Thoracic aorta (tissue), 2 donors: ENCODE measurements around the gene IGSF10. TPM values are rescaled to one million over a fixed set of nuclear protein-coding genes. Genes with fewer than 3 reads are reported as not detected.

Source experiments
- ATAC-seq: fragments of 150-250 bp; one replicate; pipeline ENCODE4 v1.8.0; 2017; ENCODE audit warnings: low read depth; ENCODE audit not compliant: insufficient number of reproducible peaks, low FRiP score
- DNase-seq: peaks from one replicate; pipeline ENCODE4 v3.0.0-alpha.2; 2020; ENCODE audit warnings: low spot score
- H3K27ac ChIP-seq, 2 donors: fragments of 200-600 bp; sonication (generic); 1 replicate in 1 of 2; 2 replicates in 1 of 2; pipeline ENCODE4 v1.5.1; 2016; ENCODE audit warnings: mild to moderate bottlenecking in 2 of 2, moderate library complexity in 2 of 2
- H3K27me3 ChIP-seq: fragments of 200-600 bp; sonication (generic); replicated peaks from 2 replicates; pipeline ENCODE4 v1.6.0; 2016; ENCODE audit warnings: mild to moderate bottlenecking; ENCODE audit not compliant: insufficient read depth
- H3K36me3 ChIP-seq: fragments of 200-600 bp; sonication (generic); one replicate; pipeline ENCODE4 v1.5.1; 2016
- H3K4me1 ChIP-seq, 2 donors: fragments of 200-600 bp; sonication (generic); 1 replicate in 1 of 2; 2 replicates in 1 of 2; pipeline versions ENCODE4 v1.5.1 to v1.6.0; 2016; ENCODE audit warnings: low read depth in 2 of 2, mild to moderate bottlenecking in 1 of 2; ENCODE audit not compliant: control insufficient read depth in 1 of 2
- H3K4me3 ChIP-seq: fragments of 200-600 bp; sonication (generic); 2 replicates; pipeline ENCODE4 v1.5.1; 2016; ENCODE audit warnings: mild to moderate bottlenecking
- H3K9me3 ChIP-seq: fragments of 200-600 bp; sonication (generic); 2 replicates; pipeline ENCODE4 v1.5.1; 2016
- total RNA-seq, 2 donors: library from RNA; depleted of rRNA; stranded (reverse); fragments of >200 nt; gene quantifications; one replicate each; pipeline versions ENCODE4 v1.1.0 to v1.2.3, GENCODE V29; 2016
- TF ChIP-seq, protein P1 (sequence below): fragments of 200-600 bp; sonication (generic); IDR thresholded peaks from one replicate; pipeline ENCODE4 v1.5.1; 2019; ENCODE audit warnings: antibody characterized with exemption

The IGSF10 gene
- total RNA-seq, 2 donors from 2014 or later, result 5.3 to 34.6 TPM

DNA sequence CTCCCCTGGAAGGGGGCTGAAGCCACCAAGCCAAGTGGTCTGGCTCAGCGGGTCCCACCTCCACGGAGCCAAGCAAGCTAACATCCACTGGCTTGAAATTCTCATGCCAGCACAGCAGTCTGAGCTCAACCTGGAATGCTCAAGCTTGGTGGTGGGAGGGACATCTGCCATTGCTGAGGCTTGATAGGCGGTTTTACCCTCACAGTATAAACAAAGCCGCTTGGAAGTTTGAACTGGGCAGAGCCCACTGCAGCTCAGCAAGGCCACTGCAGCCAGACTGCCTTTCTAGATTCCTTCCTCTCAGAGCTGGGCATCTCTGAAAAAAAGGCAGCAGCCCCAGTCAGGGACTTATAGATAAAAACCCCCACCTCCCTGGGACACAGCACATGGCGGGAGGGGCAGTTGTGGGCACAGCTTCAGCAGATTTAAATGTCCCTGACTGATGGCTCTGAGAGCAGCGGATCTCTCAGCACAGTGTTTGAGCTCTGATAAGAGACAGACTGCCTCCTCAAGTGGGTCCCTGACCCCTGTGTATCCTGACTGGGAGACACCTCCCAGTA, 23.2 kb upstream of the IGSF10 start:
- H3K36me3 ChIP-seq, result no peaks in the 10 kb centered on the region
- H3K4me1 ChIP-seq, result no peaks in the 10 kb centered on the region
- ATAC-seq (no peak), DNase-seq (no peak)
- TF ChIP-seq, protein P1, sequence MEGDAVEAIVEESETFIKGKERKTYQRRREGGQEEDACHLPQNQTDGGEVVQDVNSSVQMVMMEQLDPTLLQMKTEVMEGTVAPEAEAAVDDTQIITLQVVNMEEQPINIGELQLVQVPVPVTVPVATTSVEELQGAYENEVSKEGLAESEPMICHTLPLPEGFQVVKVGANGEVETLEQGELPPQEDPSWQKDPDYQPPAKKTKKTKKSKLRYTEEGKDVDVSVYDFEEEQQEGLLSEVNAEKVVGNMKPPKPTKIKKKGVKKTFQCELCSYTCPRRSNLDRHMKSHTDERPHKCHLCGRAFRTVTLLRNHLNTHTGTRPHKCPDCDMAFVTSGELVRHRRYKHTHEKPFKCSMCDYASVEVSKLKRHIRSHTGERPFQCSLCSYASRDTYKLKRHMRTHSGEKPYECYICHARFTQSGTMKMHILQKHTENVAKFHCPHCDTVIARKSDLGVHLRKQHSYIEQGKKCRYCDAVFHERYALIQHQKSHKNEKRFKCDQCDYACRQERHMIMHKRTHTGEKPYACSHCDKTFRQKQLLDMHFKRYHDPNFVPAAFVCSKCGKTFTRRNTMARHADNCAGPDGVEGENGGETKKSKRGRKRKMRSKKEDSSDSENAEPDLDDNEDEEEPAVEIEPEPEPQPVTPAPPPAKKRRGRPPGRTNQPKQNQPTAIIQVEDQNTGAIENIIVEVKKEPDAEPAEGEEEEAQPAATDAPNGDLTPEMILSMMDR, result no peak
- peaks cover 11% of the 10 kb centered on the region for H3K9me3 ChIP-seq
- no peak overlapping the region for H3K4me3 ChIP-seq
- H3K27ac ChIP-seq, result no peak overlapping the region
- H3K27me3 ChIP-seq, result no peaks in the 10 kb centered on the region

DNA sequence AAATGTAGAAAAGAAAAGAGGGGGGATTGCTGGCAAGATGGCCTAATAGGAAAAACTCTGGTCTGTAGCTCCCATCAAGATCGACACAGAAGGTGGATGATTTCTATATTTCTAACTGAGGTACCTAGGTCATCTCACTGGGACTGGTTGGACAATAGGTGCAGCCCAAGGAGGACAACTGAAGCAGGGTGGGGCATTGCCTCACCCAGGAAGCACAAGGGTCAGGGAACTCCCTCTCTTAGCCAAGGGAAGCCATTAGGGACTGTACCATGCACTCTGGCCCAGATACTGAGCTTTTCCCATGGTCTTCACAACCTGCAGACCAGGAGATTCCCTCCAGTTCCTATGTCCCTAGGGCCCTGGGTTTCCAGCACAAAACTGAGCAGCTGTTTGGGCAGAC, 22.6 kb upstream of the IGSF10 start:
- Histone ChIP-seq H3K9me3 (peaks cover 11% of the 10 kb centered on the region), H3K27me3 (no peaks in the 10 kb centered on the region), H3K27ac (no peak overlapping the region), H3K36me3 (no peaks in the 10 kb centered on the region), H3K4me3 (no peak overlapping the region), H3K4me1 (no peaks in the 10 kb centered on the region)
- no peak for DNase-seq
- no peak for ATAC-seq
- TF ChIP-seq, protein P1, result no peak

GRCh38 chr3:151480492-151480891, 19.6 kb upstream of the IGSF10 start:
- H3K4me3 ChIP-seq, result no peak overlapping the region
- H3K36me3 ChIP-seq, result no peaks in the 10 kb centered on the region
- H3K4me1 ChIP-seq, result no peaks in the 10 kb centered on the region
- no peak for ATAC-seq
- H3K27me3 ChIP-seq, result no peaks in the 10 kb centered on the region
- no peak for DNase-seq
- TF ChIP-seq, protein P1, result no peak
- no peak overlapping the region for H3K27ac ChIP-seq
- peaks cover 11% of the 10 kb centered on the region for H3K9me3 ChIP-seq

DNA sequence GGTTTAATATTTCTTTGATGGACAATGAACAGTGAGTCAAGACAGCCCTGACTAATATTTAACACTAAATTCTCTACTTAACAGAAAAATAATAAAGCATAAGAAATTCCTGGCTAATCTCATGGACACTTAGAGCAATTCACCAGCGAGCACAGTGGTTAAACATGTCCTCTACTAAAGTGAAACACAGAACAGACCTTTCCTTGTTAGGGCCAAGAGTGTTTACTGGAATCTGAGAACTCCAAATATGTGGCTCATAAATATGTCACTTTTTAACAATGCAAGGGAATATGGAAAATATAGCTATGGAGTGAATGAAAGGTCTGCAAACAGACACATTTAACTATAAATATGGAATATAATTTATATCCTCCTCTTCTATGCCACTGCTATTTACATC, 18.6 kb upstream of the IGSF10 start:
- Histone ChIP-seq H3K27me3 (no peaks in the 10 kb centered on the region), H3K36me3 (no peaks in the 10 kb centered on the region), H3K4me1 (no peaks in the 10 kb centered on the region), H3K27ac (no peak overlapping the region), H3K9me3 (peaks cover 11% of the 10 kb centered on the region), H3K4me3 (no peak overlapping the region)
- ATAC-seq, result no peak
- no peak for DNase-seq
- TF ChIP-seq, protein P1, result no peak

DNA sequence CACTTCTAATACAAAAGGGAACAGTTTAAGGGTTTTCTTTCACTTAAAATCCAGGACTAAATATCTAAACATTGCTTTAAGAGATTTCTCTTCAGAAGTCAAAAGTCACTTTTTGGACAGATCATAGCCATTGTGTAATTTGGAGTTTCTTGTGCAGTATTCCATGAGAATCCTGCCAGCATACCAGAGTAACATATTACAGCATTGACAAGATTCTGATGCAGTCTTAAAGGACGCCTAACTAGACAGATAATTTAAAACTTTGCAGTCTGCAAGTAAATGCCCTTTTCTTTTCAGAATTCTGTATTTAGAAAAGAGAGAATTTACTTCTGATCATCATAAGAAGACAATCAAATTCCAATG, 17.5 kb upstream of the IGSF10 start:
- Histone ChIP-seq H3K9me3 (peaks cover 11% of the 10 kb centered on the region), H3K36me3 (no peaks in the 10 kb centered on the region), H3K27ac (no peak overlapping the region), H3K4me1 (no peaks in the 10 kb centered on the region), H3K4me3 (no peak overlapping the region), H3K27me3 (no peaks in the 10 kb centered on the region)
- ATAC-seq (no peak), DNase-seq (no peak)
- TF ChIP-seq, protein P1, result no peak
